Thoracic aorta (tissue), 2 donors: Measurements from ENCODE around the gene NRROS. TPM values are rescaled to one million over a fixed set of nuclear protein-coding genes. Genes with fewer than 3 reads are reported as not detected.
"Not testable (repeated sequence)": the region's sequence is repeated elsewhere in the genome, so short reads cannot be mapped to it uniquely, and the experiment has no call there.

ENCODE experiments used
- ATAC-seq: fragments of 150-250 bp; one replicate; pipeline ENCODE4 v1.8.0; 2017; ENCODE audit warnings: low read depth; ENCODE audit not compliant: insufficient number of reproducible peaks, low FRiP score
- DNase-seq: peaks from one replicate; pipeline ENCODE4 v3.0.0-alpha.2; 2020; ENCODE audit warnings: low spot score
- H3K27ac ChIP-seq, 2 donors: fragments of 200-600 bp; sonication (generic); 1 replicate in 1 of 2; 2 replicates in 1 of 2; pipeline ENCODE4 v1.5.1; 2016; ENCODE audit warnings: mild to moderate bottlenecking in 2 of 2, moderate library complexity in 2 of 2
- H3K27me3 ChIP-seq: fragments of 200-600 bp; sonication (generic); replicated peaks from 2 replicates; pipeline ENCODE4 v1.6.0; 2016; ENCODE audit warnings: mild to moderate bottlenecking; ENCODE audit not compliant: insufficient read depth
- H3K36me3 ChIP-seq: fragments of 200-600 bp; sonication (generic); one replicate; pipeline ENCODE4 v1.5.1; 2016
- H3K4me1 ChIP-seq, 2 donors: fragments of 200-600 bp; sonication (generic); 1 replicate in 1 of 2; 2 replicates in 1 of 2; pipeline versions ENCODE4 v1.5.1 to v1.6.0; 2016; ENCODE audit warnings: low read depth in 2 of 2, mild to moderate bottlenecking in 1 of 2; ENCODE audit not compliant: control insufficient read depth in 1 of 2
- H3K4me3 ChIP-seq: fragments of 200-600 bp; sonication (generic); 2 replicates; pipeline ENCODE4 v1.5.1; 2016; ENCODE audit warnings: mild to moderate bottlenecking
- H3K9me3 ChIP-seq: fragments of 200-600 bp; sonication (generic); 2 replicates; pipeline ENCODE4 v1.5.1; 2016
- total RNA-seq, 2 donors: library from RNA; depleted of rRNA; stranded (reverse); fragments of >200 nt; gene quantifications; one replicate each; pipeline versions ENCODE4 v1.1.0 to v1.2.3, GENCODE V29; 2016
- TF ChIP-seq, protein P1 (sequence below): fragments of 200-600 bp; sonication (generic); IDR thresholded peaks from one replicate; pipeline ENCODE4 v1.5.1; 2019; ENCODE audit warnings: antibody characterized with exemption

The NRROS gene
- 10 to 100 TPM in 1 of 2 donors, 1 to 10 TPM in 1; 4.7 to 17.9 TPM for total RNA-seq

DNA sequence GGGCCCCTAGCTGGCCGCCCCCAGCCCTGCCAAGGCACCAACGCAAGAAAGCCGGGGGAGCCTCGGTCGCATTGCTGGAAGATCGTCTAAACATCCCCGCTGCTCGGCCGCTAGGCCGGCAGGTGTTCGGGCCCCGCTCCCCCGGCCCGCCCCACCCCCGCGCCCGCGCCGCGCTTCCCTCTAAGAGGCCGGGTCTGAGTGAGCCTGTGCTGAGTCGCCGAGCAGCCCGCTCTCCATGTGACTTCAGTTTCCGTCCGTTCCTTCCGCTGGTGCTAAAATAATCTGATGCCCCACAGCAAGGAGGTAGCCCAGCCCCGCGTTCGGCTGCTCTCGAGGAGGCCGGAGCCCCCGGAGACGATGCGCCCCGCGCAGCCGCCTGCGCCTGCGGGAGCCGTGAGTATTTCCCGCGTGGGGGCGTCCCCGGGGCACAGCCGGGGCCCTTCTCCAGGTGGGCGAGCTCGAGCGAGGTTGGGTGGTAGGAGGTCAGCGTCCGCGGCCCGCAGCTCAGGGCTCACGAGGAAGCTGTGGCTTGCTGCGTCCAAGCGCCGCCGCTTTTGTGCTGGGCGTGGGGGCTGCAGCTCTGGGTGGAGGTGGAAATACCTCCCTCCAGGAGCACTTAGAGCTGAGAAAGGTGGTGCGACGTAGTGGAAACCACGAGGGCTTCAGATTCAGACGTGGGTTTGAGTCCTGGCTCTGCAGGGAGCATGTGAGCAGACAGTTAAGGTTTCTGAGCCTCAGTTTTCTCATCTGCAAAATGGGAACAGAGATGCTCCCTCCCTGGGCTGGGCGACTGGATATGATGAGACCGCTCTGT, at the start of gene NRROS:
NRROS (plus strand) TSS at position 212 of the 814 bp plus-strand sequence. CDS start 14,846 bp downstream, outside the sequence.
- ATAC-seq (no peak), DNase-seq (no peak)
- H3K4me1 ChIP-seq = peaks cover 0 to 9% of the 10 kb centered on the region in 2 donors
- peak within 1 kb of the TSS in 1 of 2 donors; percentile 36 for H3K27ac ChIP-seq
- H3K27me3 ChIP-seq = no peaks in the 10 kb centered on the region
- TF ChIP-seq, protein P1, sequence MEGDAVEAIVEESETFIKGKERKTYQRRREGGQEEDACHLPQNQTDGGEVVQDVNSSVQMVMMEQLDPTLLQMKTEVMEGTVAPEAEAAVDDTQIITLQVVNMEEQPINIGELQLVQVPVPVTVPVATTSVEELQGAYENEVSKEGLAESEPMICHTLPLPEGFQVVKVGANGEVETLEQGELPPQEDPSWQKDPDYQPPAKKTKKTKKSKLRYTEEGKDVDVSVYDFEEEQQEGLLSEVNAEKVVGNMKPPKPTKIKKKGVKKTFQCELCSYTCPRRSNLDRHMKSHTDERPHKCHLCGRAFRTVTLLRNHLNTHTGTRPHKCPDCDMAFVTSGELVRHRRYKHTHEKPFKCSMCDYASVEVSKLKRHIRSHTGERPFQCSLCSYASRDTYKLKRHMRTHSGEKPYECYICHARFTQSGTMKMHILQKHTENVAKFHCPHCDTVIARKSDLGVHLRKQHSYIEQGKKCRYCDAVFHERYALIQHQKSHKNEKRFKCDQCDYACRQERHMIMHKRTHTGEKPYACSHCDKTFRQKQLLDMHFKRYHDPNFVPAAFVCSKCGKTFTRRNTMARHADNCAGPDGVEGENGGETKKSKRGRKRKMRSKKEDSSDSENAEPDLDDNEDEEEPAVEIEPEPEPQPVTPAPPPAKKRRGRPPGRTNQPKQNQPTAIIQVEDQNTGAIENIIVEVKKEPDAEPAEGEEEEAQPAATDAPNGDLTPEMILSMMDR = no peak
- no peaks in the 10 kb centered on the region for H3K9me3 ChIP-seq
- H3K36me3 ChIP-seq = no peaks in the 10 kb centered on the region
- peak within 1 kb of the TSS; percentile 70 for H3K4me3 ChIP-seq

DNA sequence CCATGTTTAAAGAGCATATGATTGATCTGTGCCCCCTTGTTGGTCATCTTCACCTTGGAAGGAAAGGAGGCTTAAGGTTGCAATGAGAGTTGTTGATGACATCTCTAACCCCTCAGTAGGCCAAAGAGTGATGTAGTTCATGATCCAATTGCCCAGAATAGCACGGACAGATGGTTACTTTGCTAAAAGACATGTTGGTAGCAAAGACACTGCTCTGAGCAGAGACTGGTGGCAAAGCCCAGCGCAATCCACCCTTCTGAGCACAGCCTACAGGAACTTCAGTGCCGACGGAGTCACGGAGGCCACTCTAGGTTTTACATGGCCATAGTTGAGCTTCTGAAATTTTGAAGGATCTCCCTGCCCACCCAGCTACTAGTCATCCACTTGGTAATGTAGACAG, 49.2 kb upstream of the NRROS start:
- no peak overlapping the region for H3K27ac ChIP-seq
- ATAC-seq = no peak
- H3K9me3 ChIP-seq = no peaks in the 10 kb centered on the region
- no peaks in the 10 kb centered on the region for H3K4me1 ChIP-seq
- DNase-seq = no peak
- no peak overlapping the region for H3K4me3 ChIP-seq
- no peaks in the 10 kb centered on the region for H3K27me3 ChIP-seq
- TF ChIP-seq, protein P1 = no peak
- no peaks in the 10 kb centered on the region for H3K36me3 ChIP-seq

DNA sequence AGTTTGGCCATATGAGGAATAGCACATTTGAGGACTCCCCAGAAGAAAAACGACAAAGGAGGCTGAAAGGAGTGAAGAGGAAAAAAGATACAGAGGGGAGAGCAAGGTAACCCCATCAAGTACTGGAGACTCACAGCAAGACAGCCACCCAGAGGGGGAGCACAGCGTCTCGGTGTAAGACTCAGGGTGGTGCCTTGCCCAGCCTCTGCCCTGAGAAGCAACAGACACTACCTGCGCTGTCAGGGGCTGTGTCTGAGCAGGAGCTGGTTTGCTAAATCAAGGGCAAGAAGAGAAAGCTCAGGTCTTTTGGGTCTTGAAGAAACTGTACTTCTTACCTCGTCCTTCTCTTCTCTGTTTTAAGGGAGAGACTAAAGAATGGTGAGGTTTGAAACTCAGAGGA, 43.1 kb upstream of the NRROS start:
- DNase-seq = no peak
- ATAC-seq = no peak
- H3K4me1 ChIP-seq = no peaks in the 10 kb centered on the region
- no peaks in the 10 kb centered on the region for H3K36me3 ChIP-seq
- no peak overlapping the region for H3K4me3 ChIP-seq
- no peaks in the 10 kb centered on the region for H3K9me3 ChIP-seq
- TF ChIP-seq, protein P1 = no peak
- H3K27ac ChIP-seq = no peak overlapping the region
- H3K27me3 ChIP-seq = no peaks in the 10 kb centered on the region

DNA sequence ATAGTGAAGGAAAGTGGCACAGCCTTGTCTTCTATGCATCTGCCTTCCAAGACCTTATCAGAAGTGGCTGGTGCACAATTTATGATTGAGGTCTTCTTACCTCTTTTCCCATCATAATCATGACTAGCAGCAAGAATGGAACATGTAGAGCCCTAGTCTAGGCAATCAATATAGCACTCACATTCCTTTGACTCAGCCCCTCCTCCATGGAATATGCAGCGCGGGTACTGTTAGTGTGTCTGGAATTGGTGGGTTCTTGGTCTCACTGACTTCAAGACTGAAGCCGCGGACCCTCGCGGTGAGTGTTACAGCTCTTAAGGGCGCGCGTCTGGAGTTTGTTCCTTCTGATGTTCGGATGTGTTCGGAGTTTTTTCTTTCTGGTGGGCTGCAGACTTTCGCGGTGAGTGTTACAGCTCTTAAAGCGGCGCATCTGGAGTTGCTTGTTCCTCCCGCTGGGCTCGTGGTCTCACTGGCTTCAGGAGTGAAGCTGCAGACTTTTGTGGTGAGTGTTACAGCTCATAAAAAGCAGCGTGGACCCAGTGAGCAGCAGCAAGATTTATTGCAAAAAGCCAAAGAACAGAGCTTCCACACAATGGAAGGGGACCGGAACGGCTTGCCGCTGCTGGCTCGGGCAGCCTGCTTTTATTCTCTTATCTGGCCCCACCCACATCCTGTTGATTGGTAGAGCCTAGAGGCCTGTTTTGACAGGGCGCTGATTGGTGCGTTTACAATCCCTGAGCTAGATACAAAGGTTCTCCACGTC, 41.3 kb upstream of the NRROS start:
- H3K27ac ChIP-seq, ATAC-seq, H3K36me3 ChIP-seq, H3K27me3 ChIP-seq, DNase-seq, H3K9me3 ChIP-seq, H3K4me3 ChIP-seq, H3K4me1 ChIP-seq: not testable (repeated sequence)

DNA sequence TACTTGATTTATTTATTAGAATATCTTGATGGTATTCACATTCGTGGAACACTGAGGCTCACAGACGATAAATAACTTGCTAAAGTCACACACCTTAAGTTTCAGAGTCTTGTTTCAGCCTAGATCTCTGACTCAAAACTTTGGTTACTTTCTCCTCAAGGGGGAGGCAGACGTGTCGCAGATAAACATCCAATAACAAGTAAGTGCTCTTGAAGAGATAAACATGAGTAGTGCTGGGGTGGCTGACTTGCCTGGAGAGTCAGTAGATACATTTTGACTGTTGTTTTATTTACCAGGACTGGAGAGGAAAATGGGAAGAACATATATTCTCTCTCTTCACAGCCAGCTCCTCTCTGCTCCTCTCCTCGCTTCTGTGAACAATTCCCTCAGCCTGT, 39.8 kb upstream of the NRROS start:
- Histone ChIP-seq H3K27ac (no peak overlapping the region), H3K27me3 (no peaks in the 10 kb centered on the region), H3K36me3 (no peaks in the 10 kb centered on the region), H3K4me3 (no peak overlapping the region), H3K9me3 (no peaks in the 10 kb centered on the region), H3K4me1 (no peaks in the 10 kb centered on the region)
- TF ChIP-seq, protein P1 = no peak
- ATAC-seq (no peak), DNase-seq (no peak)
